ENCODE results near the gene MYB.
A peak's percentile ranks its signal among the peaks of the same experiment; 100 is the strongest.

MYB gene

GRCh38 chr6:135166515-135166914 lies 14.6 kb upstream of the MYB start:
- DNase-seq (ENCODE audit: low read depth), result no peak
- TF ChIP-seq CTCF (IDR thresholded peaks at IDR 0.05; ENCODE audit: control insufficient read depth, extremely low read depth, insufficient read depth), result no peak
- no peak overlapping the region for H3K4me3 ChIP-seq (ENCODE audit: low read depth, low read length)

- TF ChIP-seq CTCF (IDR thresholded peaks at IDR 0.05; ENCODE audit: control insufficient read depth, extremely low read depth, insufficient read depth), result no peak
Observed at GRCh38 chr6:135167617-135168016, 13.5 kb upstream of the MYB start.

GRCh38 chr6:135168766-135169165 lies 12.3 kb upstream of the MYB start:
- no peak for TF ChIP-seq CTCF (IDR thresholded peaks at IDR 0.05; ENCODE audit: control insufficient read depth, extremely low read depth, insufficient read depth)
- no peak for DNase-seq (ENCODE audit: low read depth)
- no peak overlapping the region for H3K4me3 ChIP-seq (ENCODE audit: low read depth, low read length)

More at GRCh38 chr6:135167617-135168016, 13.5 kb upstream of the MYB start:
- DNase-seq (ENCODE audit: low read depth), result no peak
- H3K4me3 ChIP-seq (ENCODE audit: low read depth, low read length), result no peak overlapping the region

- no peak overlapping the region for H3K4me3 ChIP-seq (ENCODE audit: low read depth, low read length)
- DNase-seq (ENCODE audit: low read depth), result no peak
- TF ChIP-seq CTCF (IDR thresholded peaks at IDR 0.05; ENCODE audit: control insufficient read depth, extremely low read depth, insufficient read depth), result no peak
Observed at GRCh38 chr6:135170238-135170637, 10.9 kb upstream of the MYB start.

- no peak overlapping the region for H3K4me3 ChIP-seq (ENCODE audit: low read depth, low read length)
- no peak for TF ChIP-seq CTCF (IDR thresholded peaks at IDR 0.05; ENCODE audit: control insufficient read depth, extremely low read depth, insufficient read depth)
- no peak for DNase-seq (ENCODE audit: low read depth)
Observed at GRCh38 chr6:135170849-135171248, 10.3 kb upstream of the MYB start.

GRCh38 chr6:135173242-135173988 lies 7.7 kb upstream of the MYB start:
- no peak for TF ChIP-seq CTCF (IDR thresholded peaks at IDR 0.05; ENCODE audit: control insufficient read depth, extremely low read depth, insufficient read depth)
- peak; percentile 35 for DNase-seq (ENCODE audit: low read depth)
- H3K4me3 ChIP-seq (ENCODE audit: low read depth, low read length), result no peak overlapping the region

GRCh38 chr6:135173989-135174484 lies 7.1 kb upstream of the MYB start:
- TF ChIP-seq CTCF (IDR thresholded peaks at IDR 0.05; ENCODE audit: control insufficient read depth, extremely low read depth, insufficient read depth), result no peak
- no peak for DNase-seq (ENCODE audit: low read depth)
- H3K4me3 ChIP-seq (ENCODE audit: low read depth, low read length), result no peak overlapping the region

All from LNCaP clone FGC (cell line).